Activated CD8-positive, alpha-beta T cell treated with anti-CD3 and anti-CD28 coated beads for 36 hours (primary cell): ENCODE results near the gene MRPL43. TPM values are rescaled to one million over a fixed set of nuclear protein-coding genes. Genes with fewer than 3 reads are reported as not detected.

Source experiments
- ATAC-seq: fragments of 200-7000 bp; cut with Tn5 transposase; one replicate; pipeline ENCODE4 v1.10.0; 2021; ENCODE audit warnings: mild to moderate bottlenecking, moderate library complexity
- CTCF ChIA-PET: fragments of 350-600 bp; sonication (Branson Sonifier 250); formaldehyde crosslinking; loops from one replicate; lab custom pipeline; 2021; ENCODE audit warnings: antibody characterized with exemption; lab: Charles Lee
- POLR2A ChIA-PET: fragments of 350-600 bp; sonication (Branson Sonifier 250); formaldehyde crosslinking; loops from one replicate; lab custom pipeline; 2021; ENCODE audit warnings: antibody characterized with exemption; lab: Charles Lee
- DNase-seq: peaks from one replicate; pipeline ENCODE4 v3.0.0-alpha.2; 2020
- H3K27ac Mint-ChIP-seq: one replicate; pipeline ENCODE4 v1.8.0; 2021; ENCODE audit warnings: mild to moderate bottlenecking, mixed read lengths
- H3K27me3 Mint-ChIP-seq: one replicate; pipeline ENCODE4 v1.8.0; 2021; ENCODE audit warnings: mixed read lengths
- H3K36me3 Mint-ChIP-seq: one replicate; pipeline ENCODE4 v1.8.0; 2021; ENCODE audit warnings: low read depth, mixed read lengths
- H3K4me1 Mint-ChIP-seq: one replicate; pipeline ENCODE4 v1.8.0; 2021; ENCODE audit warnings: low read depth, mixed read lengths
- H3K4me3 Mint-ChIP-seq: one replicate; pipeline ENCODE4 v1.8.0; 2021; ENCODE audit warnings: mild to moderate bottlenecking, moderate library complexity, mixed read lengths
- H3K9me3 Mint-ChIP-seq: one replicate; pipeline ENCODE4 v1.8.0; 2021; ENCODE audit warnings: mixed read lengths
- intact Hi-C: fragments of 100-400 bp; cut with micrococcal nuclease; formaldehyde crosslinking; loops from one replicate; pipeline ENCODE4 v1.10.0; 2022
- total RNA-seq, 2 experiments: library from RNA; stranded (reverse); gene quantifications; one replicate each; pipeline ENCODE4 v1.2.3, GENCODE V29; 2021
- TF ChIP-seq, protein P1 (sequence below): fragments of 200-600 bp; IDR thresholded peaks from one replicate; pipeline ENCODE4 v1.8.0; 2022; ENCODE audit warnings: antibody characterized with exemption, mild to moderate bottlenecking

Gene MRPL43
- total RNA-seq, 2 experiments from 2014 or later, result 46.0 to 50.9 TPM

GRCh38 chr10:101030496-101031127 is 43.3 kb upstream of the MRPL43 start:
- Mint-ChIP-seq H3K27me3 (peaks cover 6% of the 10 kb centered on the region), H3K9me3 (no peaks in the 10 kb centered on the region), H3K4me1 (peaks cover 10% of the 10 kb centered on the region), H3K4me3 (peak overlapping the region; percentile 78), H3K27ac (no peak overlapping the region), H3K36me3 (no peaks in the 10 kb centered on the region)
- DNase-seq, result no peak
- ChIA-PET CTCF (interaction anchor here (1.0 to 9.8 kb wide), 13 partner anchors 11 to 111 kb away, joined by 3 to 147 read pairs (median 6); partner anchors contain the start of genes LZTS2, MRPL43 and TWNK), POLR2A (interaction anchor here (0.5 to 4.9 kb wide), 6 partner anchors 11 to 119 kb away, joined by 3 to 30 read pairs (median 6); no protein-coding TSS in a partner anchor)
- TF ChIP-seq, protein P1, sequence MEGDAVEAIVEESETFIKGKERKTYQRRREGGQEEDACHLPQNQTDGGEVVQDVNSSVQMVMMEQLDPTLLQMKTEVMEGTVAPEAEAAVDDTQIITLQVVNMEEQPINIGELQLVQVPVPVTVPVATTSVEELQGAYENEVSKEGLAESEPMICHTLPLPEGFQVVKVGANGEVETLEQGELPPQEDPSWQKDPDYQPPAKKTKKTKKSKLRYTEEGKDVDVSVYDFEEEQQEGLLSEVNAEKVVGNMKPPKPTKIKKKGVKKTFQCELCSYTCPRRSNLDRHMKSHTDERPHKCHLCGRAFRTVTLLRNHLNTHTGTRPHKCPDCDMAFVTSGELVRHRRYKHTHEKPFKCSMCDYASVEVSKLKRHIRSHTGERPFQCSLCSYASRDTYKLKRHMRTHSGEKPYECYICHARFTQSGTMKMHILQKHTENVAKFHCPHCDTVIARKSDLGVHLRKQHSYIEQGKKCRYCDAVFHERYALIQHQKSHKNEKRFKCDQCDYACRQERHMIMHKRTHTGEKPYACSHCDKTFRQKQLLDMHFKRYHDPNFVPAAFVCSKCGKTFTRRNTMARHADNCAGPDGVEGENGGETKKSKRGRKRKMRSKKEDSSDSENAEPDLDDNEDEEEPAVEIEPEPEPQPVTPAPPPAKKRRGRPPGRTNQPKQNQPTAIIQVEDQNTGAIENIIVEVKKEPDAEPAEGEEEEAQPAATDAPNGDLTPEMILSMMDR, result no peak
- no peak for ATAC-seq
- intact Hi-C loops, result no loop called here

DNA sequence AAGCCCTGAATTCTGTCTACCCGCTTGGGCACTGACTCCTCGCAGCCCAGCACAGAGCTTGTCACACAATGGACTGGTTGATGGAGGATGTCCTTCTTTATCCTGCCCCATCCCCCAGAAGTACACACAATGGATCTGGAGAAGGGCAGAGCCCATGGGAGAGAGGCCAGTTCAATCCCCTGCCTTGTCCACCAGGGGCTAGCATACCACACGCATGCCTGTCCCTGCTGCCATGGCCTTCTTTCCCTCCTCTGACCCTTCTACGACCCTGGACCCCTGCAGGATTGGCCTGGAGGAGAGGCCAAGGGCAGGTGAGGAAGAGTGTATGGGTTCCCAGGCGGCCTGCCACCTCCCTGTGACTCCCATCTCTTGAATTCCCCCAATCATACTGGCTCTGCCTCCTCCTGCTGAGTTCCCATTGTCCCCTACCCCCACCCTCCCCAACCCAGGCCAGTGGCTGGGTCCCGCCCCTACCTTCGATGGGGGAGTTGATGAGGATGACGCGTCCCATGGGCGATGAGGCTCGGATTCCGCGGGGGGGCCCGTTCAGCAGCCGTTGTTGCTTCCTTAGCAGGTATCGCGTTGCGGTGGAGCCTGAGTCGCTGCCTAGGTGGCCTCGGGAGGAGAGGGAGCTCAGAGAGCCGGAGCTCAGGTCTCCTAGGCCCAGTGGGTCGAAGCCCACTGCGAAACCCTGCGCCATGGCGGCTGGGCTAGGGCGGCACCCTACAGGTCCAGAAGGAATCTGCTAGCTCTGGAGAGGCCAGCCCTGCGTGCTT is 42.4 kb upstream of the MRPL43 start:
- Mint-ChIP-seq H3K9me3 (no peaks in the 10 kb centered on the region), H3K4me3 (no peak overlapping the region), H3K27me3 (peaks cover 6% of the 10 kb centered on the region), H3K4me1 (peaks cover 10% of the 10 kb centered on the region), H3K27ac (no peak overlapping the region), H3K36me3 (no peaks in the 10 kb centered on the region)
- TF ChIP-seq, protein P1, result no peak
- DNase-seq (no peak), ATAC-seq (no peak)
- CTCF ChIA-PET, result interaction anchor here (0.7 to 9.8 kb wide), 9 partner anchors 8 to 112 kb away, joined by 3 to 147 read pairs (median 6); partner anchors contain the start of gene KAZALD1
- POLR2A ChIA-PET, result interaction anchor here (0.6 to 4.9 kb wide), 4 partner anchors 8 to 16 kb away, joined by 3 to 30 read pairs (median 6); no protein-coding TSS in a partner anchor
- intact Hi-C loops, result no loop called here

- ATAC-seq, result no peak
- POLR2A ChIA-PET, result interaction anchor here (3.1 to 4.9 kb wide), 2 partner anchors 13 to 17 kb away, joined by 8 to 30 read pairs; no protein-coding TSS in a partner anchor
- CTCF ChIA-PET, result interaction anchor here (1.1 to 9.8 kb wide), 7 partner anchors 9 to 33 kb away, joined by 3 to 147 read pairs (median 4); partner anchors contain the start of gene KAZALD1
These were observed 41.4 kb upstream of the MRPL43 start for GRCh38 chr10:101028446-101029337.

GRCh38 chr10:101027106-101027720 is 39.9 kb upstream of the MRPL43 start:
- TF ChIP-seq, protein P1, result no peak
- ChIA-PET POLR2A (no interaction called here), CTCF (interaction anchor here (0.9 to 9.8 kb wide), 9 partner anchors 10 to 187 kb away, joined by 3 to 147 read pairs (median 4); no protein-coding TSS in a partner anchor)
- H3K4me1 Mint-ChIP-seq, result no peaks in the 10 kb centered on the region
- ATAC-seq, result no peak
- H3K36me3 Mint-ChIP-seq, result no peaks in the 10 kb centered on the region
- intact Hi-C loops, result no loop called here
- DNase-seq, result no peak
- H3K27ac Mint-ChIP-seq, result no peak overlapping the region
- no peak overlapping the region for H3K4me3 Mint-ChIP-seq
- H3K9me3 Mint-ChIP-seq, result no peaks in the 10 kb centered on the region
- H3K27me3 Mint-ChIP-seq, result peaks cover 6% of the 10 kb centered on the region

More at GRCh38 chr10:101028446-101029337, 41.4 kb upstream of the MRPL43 start:
- Mint-ChIP-seq H3K4me3 (no peak overlapping the region), H3K4me1 (peaks cover 10% of the 10 kb centered on the region), H3K36me3 (no peaks in the 10 kb centered on the region), H3K27ac (no peak overlapping the region), H3K27me3 (peaks cover 6% of the 10 kb centered on the region), H3K9me3 (no peaks in the 10 kb centered on the region)
- intact Hi-C loops, result no loop called here
- TF ChIP-seq, protein P1, result no peak
- DNase-seq, result no peak
